ENCODE measurements around the gene JAKMIP2.

GRCh38 chr5:147555176-147555575, 227.4 kb downstream of the JAKMIP2 start:
- no peak for TF ChIP-seq CTCF (IDR thresholded peaks at IDR 0.05)
- TF ChIP-seq POLR2A (IDR thresholded peaks at IDR 0.05): no peak
- no peak for TF ChIP-seq EP300 (IDR thresholded peaks at IDR 0.05)

All from ovary (tissue), 3 donors.